HepG2 (cell line): ENCODE data around the gene DSCAML1. TPM values are rescaled to one million over a fixed set of nuclear protein-coding genes. Genes with fewer than 3 reads are reported as not detected.

Source experiments
- ATAC-seq: fragments of 200-7000 bp; cut with Tn5 transposase; 3 replicates; pipeline ENCODE4 v1.9.1; 2020; ENCODE audit warnings: mild to moderate bottlenecking, moderate library complexity
- BruUV-seq: library from RNA; stranded (reverse); fragments of 400-500 nt; replicated peaks from 2 replicates; lab custom pipeline; 2021; lab: Mats Ljungman, UMichigan
- CTCF ChIA-PET: fragments of 300-600 bp; formaldehyde crosslinking; extraction: SDS; loops from one replicate; lab custom pipeline; 2021; ENCODE audit warnings: low total read pairs, inconsistent platforms, low intra/inter-chr PET ratio; lab: Yijun Ruan, JAX
- POLR2A ChIA-PET: fragments of 350-600 bp; sonication (Branson Sonifier 250); formaldehyde crosslinking; loops from one replicate; lab custom pipeline; 2020; ENCODE audit warnings: antibody characterized with exemption, inconsistent platforms; lab: Yijun Ruan, JAX
- DNase-seq: peaks from one replicate; pipeline ENCODE4 v3.0.0-alpha.2; 2015; ENCODE audit warnings: low spot score
- FAIRE-seq: peaks from 3 replicates; lab custom pipeline; 2011; peaks lifted over from hg19 to GRCh38; lab: Jason Lieb, UNC
- H2AFZ ChIP-seq: one replicate; pipeline ENCODE4 v1.6.1; 2011; ENCODE audit warnings: low read length, inconsistent platforms
- H3K27ac ChIP-seq: fragments of 300-600 bp; 3 replicates; pipeline ENCODE4 v1.8.0; 2011; ENCODE audit warnings: mixed run types, mild to moderate bottlenecking, mixed read lengths, low read length, inconsistent platforms; ENCODE audit not compliant: insufficient read depth; ENCODE audit errors: extremely low read length
- H3K27me3 ChIP-seq, 2 experiments: fragments of 200-600 bp in 1 of 2; 2 replicates in 1 of 2; 3 replicates in 1 of 2; pipeline versions ENCODE4 v1.6.0 to v1.8.0; 2011; ENCODE audit warnings: low read length in 2 of 2, mild to moderate bottlenecking in 2 of 2, moderate library complexity in 2 of 2, inconsistent platforms in 1 of 2; ENCODE audit not compliant: insufficient read depth in 2 of 2, control insufficient read depth in 1 of 2
- H3K36me3 ChIP-seq, 2 experiments: fragments of 200-600 bp in 1 of 2; replicated peaks in 1 of 2; 2 replicates in 1 of 2; 3 replicates in 1 of 2; pipeline versions ENCODE4 v1.5.1 to v1.8.0; 2011; ENCODE audit warnings: low read length in 2 of 2, inconsistent platforms in 1 of 2; ENCODE audit not compliant: insufficient read depth in 2 of 2, control insufficient read depth in 1 of 2
- H3K4me1 ChIP-seq: 2 replicates; pipeline ENCODE4 v1.5.1; 2012; ENCODE audit warnings: low read length, inconsistent platforms; ENCODE audit not compliant: insufficient read depth
- H3K4me2 ChIP-seq: 2 replicates; pipeline ENCODE4 v1.6.0; 2011; ENCODE audit warnings: low read depth, low read length, inconsistent platforms
- H3K4me3 ChIP-seq, 3 experiments: fragments of 200-600 bp in 1 of 3; sonication (generic), shearing (Covaris generic) in 1 of 3; replicated peaks in 1 of 3; 2 replicates each; pipeline ENCODE4 v1.5.1; 2011 to 2016; ENCODE audit warnings: low read length in 3 of 3, inconsistent platforms in 2 of 3, low read depth in 2 of 3, mild to moderate bottlenecking in 2 of 3, control low read depth in 1 of 3, mixed read lengths in 1 of 3; ENCODE audit not compliant: insufficient read depth in 1 of 3
- H3K79me2 ChIP-seq: one replicate; pipeline ENCODE4 v1.6.1; 2011; ENCODE audit warnings: low read length, inconsistent platforms; ENCODE audit not compliant: insufficient read depth
- H3K9ac ChIP-seq: 2 replicates; pipeline ENCODE4 v1.6.0; 2011; ENCODE audit warnings: mild to moderate bottlenecking, low read depth, low read length, inconsistent platforms; ENCODE audit not compliant: insufficient read depth
- H3K9me3 ChIP-seq: 2 replicates; pipeline ENCODE4 v1.5.1; 2012; ENCODE audit warnings: mild to moderate bottlenecking, low read length
- H4K20me1 ChIP-seq: 2 replicates; pipeline ENCODE4 v1.6.0; 2011; ENCODE audit warnings: inconsistent platforms, mild to moderate bottlenecking, low read length, moderate library complexity; ENCODE audit not compliant: insufficient read depth
- CBFB ChIP-seq: sonication (generic); formaldehyde crosslinking; IDR thresholded peaks from 2 replicates; pipeline ENCODE4 v1.4.0; 2020; ENCODE audit warnings: missing genetic modification reagents
- DBP ChIP-seq: sonication (generic); formaldehyde crosslinking; IDR thresholded peaks from 2 replicates; pipeline ENCODE4 v1.4.0; 2020; ENCODE audit warnings: missing genetic modification reagents; ENCODE audit errors: not compliant biosample characterization
- KLF6 ChIP-seq: IDR thresholded peaks from 2 replicates; pipeline ENCODE4 v1.8.0; 2016; ENCODE audit warnings: missing biosample characterization, missing genetic modification reagents
- MED1 ChIP-seq: sonication (generic); formaldehyde crosslinking; IDR thresholded peaks from 2 replicates; pipeline ENCODE4 v1.4.0; 2020; ENCODE audit warnings: missing genetic modification reagents
- MXD4 ChIP-seq: IDR thresholded peaks from 2 replicates; pipeline ENCODE4 v1.6.1; 2016; ENCODE audit warnings: mild to moderate bottlenecking, missing biosample characterization, missing genetic modification reagents
- NBN ChIP-seq: fragments of 450-650 bp; conservative IDR thresholded peaks from 2 replicates; pipeline ENCODE4 v1.6.1; 2017
- NONO ChIP-seq, 2 experiments: fragments of 450-650 bp in 1 of 2; sonication (generic) in 1 of 2; formaldehyde crosslinking in 1 of 2; IDR thresholded peaks in 1 of 2; conservative IDR thresholded peaks in 1 of 2; 2 replicates each; pipeline versions ENCODE4 v1.6.1 to v1.8.0; 2017 to 2022; ENCODE audit warnings: mild to moderate bottlenecking in 1 of 2, missing genetic modification reagents in 1 of 2, moderate library complexity in 1 of 2
- POLR2AphosphoS5 ChIP-seq: IDR thresholded peaks from 2 replicates; pipeline ENCODE4 v1.6.1; 2012; ENCODE audit warnings: low read depth, low read length
- PPARG ChIP-seq: conservative IDR thresholded peaks from 2 replicates; pipeline ENCODE4 v1.6.1; 2016; ENCODE audit warnings: missing biosample characterization, missing genetic modification reagents
- SMARCE1 ChIP-seq: fragments of 450-650 bp; IDR thresholded peaks from 2 replicates; pipeline ENCODE4 v1.6.1; 2017; ENCODE audit warnings: borderline replicate concordance
- TEAD3 ChIP-seq: optimal IDR thresholded peaks from 2 replicates; pipeline ENCODE3; 2016; ENCODE audit warnings: borderline replicate concordance
- ZBTB21 ChIP-seq: sonication (generic); formaldehyde crosslinking; IDR thresholded peaks from 2 replicates; pipeline ENCODE4 v1.4.0; 2020; ENCODE audit warnings: missing genetic modification reagents
- ZNF468 ChIP-seq: sonication (generic); formaldehyde crosslinking; IDR thresholded peaks from 2 replicates; pipeline ENCODE4 v1.8.0; 2022; ENCODE audit warnings: mild to moderate bottlenecking, moderate library complexity, missing genetic modification reagents
- ZNF484 ChIP-seq: sonication (generic); formaldehyde crosslinking; IDR thresholded peaks from 2 replicates; pipeline ENCODE4 v1.5.1; 2020; ENCODE audit warnings: mild to moderate bottlenecking, low read depth, missing genetic modification reagents, borderline replicate concordance
- ZNF572 ChIP-seq: sonication (generic); formaldehyde crosslinking; IDR thresholded peaks from 2 replicates; pipeline ENCODE4 v1.5.1; 2020; ENCODE audit warnings: mild to moderate bottlenecking, missing genetic modification reagents
- ZSCAN31 ChIP-seq: sonication (generic); formaldehyde crosslinking; IDR thresholded peaks from 2 replicates; pipeline ENCODE4 v1.5.0; 2020; ENCODE audit warnings: low read depth, mild to moderate bottlenecking, missing genetic modification reagents
- WGBS: methylation state at CpG from one replicate; pipeline ENCODE4 v1.1.6; 2017; ENCODE audit warnings: low lambda C conversion rate; 5-methylcytosine and 5-hydroxymethylcytosine counted together
- in situ Hi-C: cut with HindIII; loops from 2 replicates; pipeline ENCODE4 v1.10.0; 2017; ENCODE audit warnings: low pct_unique_long_range_greater_than_20kb; ENCODE audit not compliant: extremely low pct_ligation_motif_present
- intact Hi-C: fragments of 100-400 bp; cut with micrococcal nuclease; formaldehyde crosslinking; loops from one replicate; pipeline ENCODE4 v1.10.0; 2022; ENCODE audit not compliant: unreplicated experiment
- polyA plus RNA-seq, 8 experiments: library from polyadenylated mRNA; depleted of rRNA in 3 of 8; stranded (reverse) in 7 of 8; unstranded in 1 of 8; fragments of >200 nt; fragmentation: Illumina TruSeq in 4 of 8; extraction: Trizol in 4 of 8; gene quantifications; 2 replicates each; pipeline versions ENCODE4 v1.2.1 to v1.2.3, GENCODE V29; 2011 to 2016; ENCODE audit warnings: low read depth in 4 of 8, missing spikeins in 1 of 8, mixed read lengths in 1 of 8; ENCODE audit not compliant: insufficient read depth in 1 of 8
- total RNA-seq, 5 experiments: library from RNA; depleted of rRNA; stranded (reverse); fragments of >200 nt; fragmentation: Illumina TruSeq; extraction: Trizol; gene quantifications; 2 replicates each; pipeline ENCODE4 v1.2.3, GENCODE V29; 2016; ENCODE audit warnings: low read depth in 1 of 5

DSCAML1 gene
- total and polyA plus RNA-seq, 2 of the 13 experiments (the other 11 are each of a cell fraction or from before 2014, with no cell fraction given), result 0.29 to 0.40 TPM

DNA sequence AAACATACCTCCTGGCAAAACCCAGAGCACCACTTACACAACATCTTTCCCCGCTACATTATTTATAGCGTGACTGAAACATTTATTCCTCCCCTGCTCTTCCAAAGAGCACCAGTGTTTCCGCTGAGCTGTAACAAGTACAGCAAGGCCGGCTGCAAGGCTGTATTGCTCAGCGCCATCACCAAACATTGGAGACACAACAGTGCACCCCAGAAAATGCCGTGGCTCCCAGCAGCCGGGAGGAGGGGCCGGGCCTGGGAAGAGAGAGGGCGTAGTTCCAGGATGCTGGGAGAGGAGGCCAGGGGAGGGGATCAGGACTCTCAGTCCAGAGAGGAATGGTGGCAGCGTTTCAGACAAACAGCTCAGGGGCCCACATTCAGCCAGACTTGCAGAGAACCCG, 133.2 kb downstream of the DSCAML1 start:
- ChIA-PET POLR2A (no interaction called here), CTCF (no interaction called here)
- no peaks in the 10 kb centered on the region for H3K9me3 ChIP-seq
- TF ChIP-seq ZSCAN31 (CRISPR knock-in tag), result no peak
- TF ChIP-seq PPARG (CRISPR knock-in tag), result no peak
- no peak for TF ChIP-seq MXD4
- TF ChIP-seq ZNF468 (CRISPR knock-in tag), result no peak
- TF ChIP-seq TEAD3, result no peak
- no peak for TF ChIP-seq ZBTB21 (CRISPR knock-in tag)
- TF ChIP-seq SMARCE1, result no peak
- no peak for TF ChIP-seq ZNF572 (CRISPR knock-in tag)
- no peak for TF ChIP-seq NBN
- no peak for TF ChIP-seq POLR2AphosphoS5
- TF ChIP-seq MED1 (CRISPR knock-in tag), result no peak
- TF ChIP-seq ZNF484, result no peak
- TF ChIP-seq, all 625 proteins: peak for 0
- Histone ChIP-seq H3K9ac (no peak overlapping the region), H3K36me3 (no peaks in the 10 kb centered on the region), H4K20me1 (no peaks in the 10 kb centered on the region), H3K4me2 (no peak overlapping the region), H3K79me2 (no peaks in the 10 kb centered on the region), H3K4me3 (no peak overlapping the region), H3K27me3 (0 out of 5 replicates have a peak, but pooled peaks cover 0 to 5% of the 10 kb centered on the region in 2 experiments), H3K4me1 (peaks cover 10% of the 10 kb centered on the region), H2AFZ (no peak overlapping the region), H3K27ac (no peak overlapping the region)
- BruUV-seq, result no TSS peak
- FAIRE-seq (no peak), DNase-seq (no peak), ATAC-seq (no peak)
- in situ Hi-C loops (no loop called here), intact Hi-C loops (no loop called here)
- whole genome bisulfite sequencing, result 28% methylated on average over 11 of the region's 11 CpGs

GRCh38 chr11:117663414-117663813, 133.6 kb downstream of the DSCAML1 start:
- ATAC-seq (no peak), DNase-seq (no peak), FAIRE-seq (no peak)
- H3K4me2 ChIP-seq, result no peak overlapping the region
- intact Hi-C loops (no loop called here), in situ Hi-C loops (no loop called here)
- ChIA-PET POLR2A (no interaction called here), CTCF (no interaction called here)
- no TSS peak for BruUV-seq
- no peak overlapping the region for H3K9ac ChIP-seq
- WGBS, result 44% methylated on average over 5 of the region's 5 CpGs
- no peak overlapping the region for H3K27ac ChIP-seq
- H4K20me1 ChIP-seq, result no peaks in the 10 kb centered on the region
- no peak overlapping the region for H2AFZ ChIP-seq
- no peaks in the 10 kb centered on the region for H3K9me3 ChIP-seq
- peaks cover 10% of the 10 kb centered on the region for H3K4me1 ChIP-seq
- no peaks in the 10 kb centered on the region for H3K36me3 ChIP-seq
- 0 out of 5 replicates have a peak, but pooled peaks cover 0 to 5% of the 10 kb centered on the region in 2 experiments for H3K27me3 ChIP-seq
- H3K4me3 ChIP-seq, result no peak overlapping the region
- no peaks in the 10 kb centered on the region for H3K79me2 ChIP-seq
- TF ChIP-seq DBP (CRISPR knock-in tag) (no peak), KLF6 (CRISPR knock-in tag) (no peak), NONO (IDR thresholded peaks at IDR 0.05) (no peak), NONO (CRISPR knock-in tag; conservative IDR thresholded peaks at IDR 0.05) (no peak), CBFB (CRISPR knock-in tag) (no peak)
